Measurements from ENCODE around the gene SLC23A3.

Gene SLC23A3

GRCh38 chr2:219175928-219176817 is 6.3 kb upstream of the SLC23A3 start:
- no peak for DNase-seq (ENCODE audit: low read depth, low spot score)

GRCh38 chr2:219175486-219175885 is 5.7 kb upstream of the SLC23A3 start:
- no peak for DNase-seq (ENCODE audit: low read depth, low spot score)

GRCh38 chr2:219174801-219175200 is 5.0 kb upstream of the SLC23A3 start:
- DNase-seq (ENCODE audit: low read depth, low spot score), result no peak

- no peak for DNase-seq (ENCODE audit: low read depth, low spot score)
Observed at GRCh38 chr2:219174146-219174545, 4.3 kb upstream of the SLC23A3 start.

- no peak for DNase-seq (ENCODE audit: low read depth, low spot score)
Observed at GRCh38 chr2:219173176-219173575, 3.3 kb upstream of the SLC23A3 start.

GRCh38 chr2:219172231-219173154 is 2.7 kb upstream of the SLC23A3 start:
- no peak for DNase-seq (ENCODE audit: low read depth, low spot score)

GRCh38 chr2:219171231-219171651 is 1.4 kb upstream of the SLC23A3 start:
- no peak for DNase-seq (ENCODE audit: low read depth, low spot score)

GRCh38 chr2:219168932-219169331 is 897 bp downstream of the SLC23A3 start:
- DNase-seq (ENCODE audit: low read depth, low spot score), result no peak

- no peak for DNase-seq (ENCODE audit: low read depth, low spot score)
Observed at GRCh38 chr2:219168526-219168925, 1.3 kb downstream of the SLC23A3 start.

GRCh38 chr2:219167997-219168396 is 1.8 kb downstream of the SLC23A3 start:
- DNase-seq (ENCODE audit: low read depth, low spot score), result no peak

- no peak for DNase-seq (ENCODE audit: low read depth, low spot score)
Observed at GRCh38 chr2:219165058-219165911, 4.5 kb downstream of the SLC23A3 start.

- no peak for DNase-seq (ENCODE audit: low read depth, low spot score)
Observed at GRCh38 chr2:219163156-219163555, 6.7 kb downstream of the SLC23A3 start.

GRCh38 chr2:219161097-219161496 is 8.7 kb downstream of the SLC23A3 start:
- DNase-seq (ENCODE audit: low read depth, low spot score), result no peak

- DNase-seq (ENCODE audit: low read depth, low spot score), result no peak
Observed at GRCh38 chr2:219160186-219161017, 9.4 kb downstream of the SLC23A3 start, which contains the start of gene NHEJ1. Gene NHEJ1, minus strand, starts transcription at chr2:219160815. Its CDS starts 2,453 bp downstream, at chr2:219158362.

- DNase-seq (ENCODE audit: low read depth, low spot score), result no peak
Observed at GRCh38 chr2:219159771-219160185, 10.1 kb downstream of the SLC23A3 start.

- no peak for DNase-seq (ENCODE audit: low read depth, low spot score)
Observed at GRCh38 chr2:219158586-219158985, 11.2 kb downstream of the SLC23A3 start.

GRCh38 chr2:219158025-219158424 is 11.8 kb downstream of the SLC23A3 start:
- DNase-seq (ENCODE audit: low read depth, low spot score), result no peak

- DNase-seq (ENCODE audit: low read depth, low spot score), result no peak
Observed at GRCh38 chr2:219157396-219157795, 12.4 kb downstream of the SLC23A3 start.

- no peak for DNase-seq (ENCODE audit: low read depth, low spot score)
Observed at GRCh38 chr2:219155054-219155644, 14.7 kb downstream of the SLC23A3 start.

- DNase-seq (ENCODE audit: low read depth, low spot score), result no peak
Observed at GRCh38 chr2:219149667-219150066, 20.2 kb downstream of the SLC23A3 start.
